Mesenchymal stem cell (in vitro differentiated cells and primary cell): ENCODE results near the gene MGAT4A.
"Not testable (repeated sequence)": the region's sequence is repeated elsewhere in the genome, so short reads cannot be mapped to it uniquely, and the experiment has no call there.

ENCODE experiments used
- DNase-seq: peaks from one replicate; pipeline ENCODE4 v3.0.0-alpha.2; 2013
- H2AFZ ChIP-seq: one replicate; pipeline ENCODE4 v1.6.1; 2013; ENCODE audit warnings: low read depth, mild to moderate bottlenecking, control low read depth, inconsistent platforms, low read length, moderate library complexity
- H2AK5ac ChIP-seq: 2 replicates; pipeline ENCODE4 v1.6.1; 2013; ENCODE audit warnings: low read length, moderate library complexity, mild to moderate bottlenecking, inconsistent platforms; ENCODE audit not compliant: severe bottlenecking
- H2BK120ac ChIP-seq: one replicate; pipeline ENCODE4 v1.6.1; 2013; ENCODE audit warnings: low read depth, mild to moderate bottlenecking, inconsistent platforms, low read length, moderate library complexity
- H2BK12ac ChIP-seq, 2 experiments: one replicate each; pipeline ENCODE4 v1.6.1; 2013; ENCODE audit warnings: inconsistent platforms in 2 of 2, low read length in 2 of 2, mild to moderate bottlenecking in 2 of 2, moderate library complexity in 2 of 2, control low read depth in 1 of 2
- H2BK15ac ChIP-seq: one replicate; pipeline ENCODE4 v1.6.1; 2013; ENCODE audit warnings: mild to moderate bottlenecking, low read depth, inconsistent platforms; ENCODE audit not compliant: poor library complexity, severe bottlenecking
- H2BK5ac ChIP-seq: 2 replicates; pipeline ENCODE4 v1.6.1; 2013; ENCODE audit warnings: low read depth, mild to moderate bottlenecking, low read length, control low read depth, inconsistent platforms; ENCODE audit not compliant: poor library complexity, severe bottlenecking
- H3K14ac ChIP-seq, 2 experiments: one replicate each; pipeline ENCODE4 v1.6.1; 2013; ENCODE audit warnings: inconsistent platforms in 2 of 2, low read length in 2 of 2, control low read depth in 1 of 2, mild to moderate bottlenecking in 1 of 2, moderate library complexity in 1 of 2
- H3K18ac ChIP-seq, 2 experiments: one replicate each; pipeline ENCODE4 v1.6.1; 2013; ENCODE audit warnings: inconsistent platforms in 2 of 2, low read length in 2 of 2, control low read depth in 1 of 2, low read depth in 1 of 2, mild to moderate bottlenecking in 1 of 2
- H3K23ac ChIP-seq, 2 experiments: one replicate each; pipeline ENCODE4 v1.6.1; 2013; ENCODE audit warnings: inconsistent platforms in 2 of 2, low read length in 2 of 2, mild to moderate bottlenecking in 2 of 2, moderate library complexity in 2 of 2, control low read depth in 1 of 2
- H3K27ac ChIP-seq: 2 replicates; pipeline ENCODE4 v1.5.1; 2013; ENCODE audit warnings: mild to moderate bottlenecking, moderate library complexity, low read length, control low read depth, inconsistent platforms; ENCODE audit not compliant: poor library complexity, severe bottlenecking
- H3K27me3 ChIP-seq, 2 experiments: 2 replicates each; pipeline versions ENCODE4 v1.6.1 to v1.7.0; 2013; ENCODE audit warnings: low read length in 2 of 2, mild to moderate bottlenecking in 2 of 2, moderate library complexity in 2 of 2, control low read depth in 1 of 2, inconsistent platforms in 1 of 2; ENCODE audit not compliant: control insufficient read depth in 1 of 2, insufficient read depth in 1 of 2
- H3K36me3 ChIP-seq, 2 experiments: 2 replicates each; pipeline versions ENCODE4 v1.6.1 to v1.7.0; 2013; ENCODE audit warnings: low read length in 2 of 2, control low read depth in 1 of 2, inconsistent platforms in 1 of 2, low read depth in 1 of 2, mild to moderate bottlenecking in 1 of 2; ENCODE audit not compliant: insufficient read depth in 2 of 2, control insufficient read depth in 1 of 2
- H3K4ac ChIP-seq, 2 experiments: one replicate each; pipeline ENCODE4 v1.6.1; 2013; ENCODE audit warnings: inconsistent platforms in 2 of 2, low read length in 2 of 2, mild to moderate bottlenecking in 2 of 2, moderate library complexity in 2 of 2, control low read depth in 1 of 2, low read depth in 1 of 2
- H3K4me1 ChIP-seq: 2 replicates; pipeline ENCODE4 v1.6.1; 2013; ENCODE audit warnings: low read depth, low read length, control low read depth; ENCODE audit not compliant: control insufficient read depth, insufficient read depth
- H3K4me2 ChIP-seq: 2 replicates; pipeline ENCODE4 v1.6.1; 2013; ENCODE audit warnings: low read length, mild to moderate bottlenecking, inconsistent platforms; ENCODE audit not compliant: poor library complexity, severe bottlenecking
- H3K4me3 ChIP-seq, 2 experiments: 2 replicates each; pipeline versions ENCODE4 v1.5.1 to v1.7.0; 2013; ENCODE audit warnings: low read length in 2 of 2, mild to moderate bottlenecking in 2 of 2, control low read depth in 1 of 2, low read depth in 1 of 2; ENCODE audit not compliant: insufficient read depth in 1 of 2
- H3K79me1 ChIP-seq: replicated peaks from 2 replicates; pipeline ENCODE4 v1.6.1; 2013; ENCODE audit warnings: mild to moderate bottlenecking, control low read depth, low read length, inconsistent platforms; ENCODE audit not compliant: poor library complexity, severe bottlenecking
- H3K9ac ChIP-seq: 2 replicates; pipeline ENCODE4 v1.7.0; 2013; ENCODE audit warnings: mild to moderate bottlenecking, low read length, moderate library complexity
- H3K9me3 ChIP-seq: 2 replicates; pipeline ENCODE4 v1.7.0; 2013; ENCODE audit warnings: mild to moderate bottlenecking, low read length; ENCODE audit not compliant: control insufficient read depth
- H4K8ac ChIP-seq: one replicate; pipeline ENCODE4 v1.6.1; 2013; ENCODE audit warnings: inconsistent platforms, mild to moderate bottlenecking, low read length, moderate library complexity
- H4K91ac ChIP-seq: one replicate; pipeline ENCODE4 v1.6.1; 2013; ENCODE audit warnings: mild to moderate bottlenecking, low read length, inconsistent platforms
- WGBS: methylation state at CpG from one replicate; pipeline ENCODE4 v1.1.7; 2013; ENCODE audit warnings: mixed read lengths; 5-methylcytosine and 5-hydroxymethylcytosine counted together

MGAT4A gene

DNA sequence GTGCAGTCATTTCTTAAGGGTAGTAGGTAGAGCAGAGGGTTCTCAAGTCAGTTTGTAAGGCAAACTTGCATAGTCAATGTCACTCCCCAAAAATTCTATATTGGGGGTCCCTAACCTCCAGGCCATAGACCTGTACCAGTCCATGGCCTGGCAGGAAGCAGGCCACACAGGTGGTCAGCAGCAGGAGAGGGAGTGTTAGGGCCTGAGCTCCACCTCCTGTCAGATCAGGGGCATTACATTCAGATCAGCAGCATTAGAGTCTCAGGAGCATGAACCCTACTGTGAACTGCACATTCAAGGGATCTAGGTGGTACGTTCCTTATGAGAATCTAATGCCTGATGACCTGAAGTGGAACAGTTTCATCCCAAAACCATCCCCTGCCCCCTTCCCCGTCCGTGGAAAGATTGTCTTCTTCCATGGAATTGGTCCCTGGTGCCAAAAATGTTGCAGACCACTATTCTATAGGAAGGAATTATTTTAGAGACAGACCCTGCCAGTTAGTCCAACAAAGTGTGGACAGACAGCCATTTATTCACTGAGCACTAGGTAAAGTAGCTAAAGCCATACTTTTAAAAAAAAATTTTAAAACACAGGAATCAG, 129.3 kb downstream of the MGAT4A start:
- Histone ChIP-seq H3K4me1 (peaks cover 5% of the 10 kb centered on the region), H3K9me3 (no peaks in the 10 kb centered on the region), H3K14ac (no peak overlapping the region), H3K27ac (no peak overlapping the region), H2BK15ac (no peak overlapping the region), H3K4me3 (no peak overlapping the region), H4K8ac (peak overlapping the region; percentile 54), H3K4me2 (no peak overlapping the region), H3K23ac (no peak overlapping the region), H2AK5ac (no peak overlapping the region), H2BK120ac (no peak overlapping the region), H3K79me1 (peaks cover 21% of the 10 kb centered on the region), H3K36me3 (peaks cover 16 to 60% of the 10 kb centered on the region in 2 experiments), H2AFZ (no peak overlapping the region), H2BK12ac (no peak overlapping the region), H3K9ac (no peak overlapping the region), H4K91ac (no peak overlapping the region), H3K4ac (no peak overlapping the region), H3K27me3 (no peaks in the 10 kb centered on the region), H3K18ac (no peak overlapping the region), H2BK5ac (no peak overlapping the region)
- peak; percentile 59 for DNase-seq
- WGBS = 87% methylated on average over 3 of the region's 3 CpGs

DNA sequence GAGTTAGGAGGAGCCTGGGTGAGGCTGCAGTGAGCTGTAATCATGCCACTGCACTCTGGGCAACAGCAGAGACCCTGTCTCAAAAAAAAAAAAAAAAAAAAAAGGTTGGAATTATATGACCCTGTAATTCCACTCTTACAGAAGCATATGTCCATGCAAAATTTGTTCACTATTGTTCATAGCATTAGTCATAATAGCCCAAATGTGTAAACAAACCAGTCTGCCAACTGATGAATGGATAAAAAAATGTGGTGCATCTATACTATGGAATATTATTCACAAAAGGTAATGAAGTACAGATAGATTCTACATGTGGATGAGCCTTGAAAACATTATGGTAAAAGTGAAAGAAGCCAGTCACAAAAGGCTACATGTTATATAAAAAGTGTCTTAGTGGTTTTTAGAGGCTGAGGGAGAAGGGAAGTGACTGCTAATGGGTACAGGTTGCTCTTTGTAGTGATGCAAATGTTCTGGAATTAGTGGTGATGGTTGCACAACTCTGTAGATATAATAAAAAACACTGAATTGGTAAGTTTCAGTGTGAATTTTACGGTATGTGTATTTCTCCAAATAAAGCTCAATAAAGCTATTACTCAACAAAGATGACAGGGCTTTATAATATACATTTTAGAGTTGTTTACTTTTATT, 132.0 kb downstream of the MGAT4A start:
- H3K27ac ChIP-seq = no peak overlapping the region
- H3K27me3 ChIP-seq = no peaks in the 10 kb centered on the region
- no peak overlapping the region for H3K9ac ChIP-seq
- H3K4ac ChIP-seq = no peak overlapping the region
- no peak overlapping the region for H2BK5ac ChIP-seq
- no peak overlapping the region for H2BK12ac ChIP-seq
- H3K4me2 ChIP-seq = no peak overlapping the region
- H3K79me1 ChIP-seq = peaks cover 6% of the 10 kb centered on the region
- H3K14ac ChIP-seq = no peak overlapping the region
- H4K91ac ChIP-seq = no peak overlapping the region
- no peak overlapping the region for H3K18ac ChIP-seq
- no peak overlapping the region for H2AFZ ChIP-seq
- H3K9me3 ChIP-seq = no peaks in the 10 kb centered on the region
- H3K4me3 ChIP-seq = no peak overlapping the region
- H4K8ac ChIP-seq = no peak overlapping the region
- H2AK5ac ChIP-seq = no peak overlapping the region
- H3K23ac ChIP-seq = no peak overlapping the region
- WGBS = no CpG with 5 or more reads among the region's 1 CpG
- peaks cover 16 to 65% of the 10 kb centered on the region in 2 experiments for H3K36me3 ChIP-seq
- DNase-seq = peak; percentile 7
- H3K4me1 ChIP-seq = no peaks in the 10 kb centered on the region
- no peak overlapping the region for H2BK15ac ChIP-seq
- H2BK120ac ChIP-seq = no peak overlapping the region

DNA sequence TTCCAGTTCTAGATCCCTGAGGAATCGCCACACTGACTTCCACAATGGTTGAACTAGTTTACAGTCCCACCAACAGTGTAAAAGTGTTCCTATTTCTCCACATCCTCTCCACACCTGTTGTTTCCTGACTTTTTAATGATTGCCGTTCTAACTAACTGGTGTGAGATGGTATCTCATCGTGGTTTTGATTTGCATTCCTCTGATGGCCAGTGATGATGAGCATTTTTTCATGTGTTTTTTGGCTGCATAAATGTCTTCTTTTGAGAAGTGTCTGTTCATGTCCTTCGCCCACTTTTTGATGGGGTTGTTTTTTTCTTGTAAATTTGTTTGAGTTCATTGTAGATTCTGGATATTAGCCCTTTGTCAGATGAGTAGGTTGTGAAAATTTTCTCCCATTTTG, 136.3 kb downstream of the MGAT4A start:
- not testable (repeated sequence) for H2BK5ac ChIP-seq, H2BK120ac ChIP-seq, DNase-seq, H3K23ac ChIP-seq, H3K27me3 ChIP-seq, H3K18ac ChIP-seq, H2BK15ac ChIP-seq, H3K9me3 ChIP-seq, H3K79me1 ChIP-seq, H2BK12ac ChIP-seq, H3K4me2 ChIP-seq, H2AK5ac ChIP-seq, H3K14ac ChIP-seq, H3K4ac ChIP-seq, H2AFZ ChIP-seq, H3K4me1 ChIP-seq, H3K4me3 ChIP-seq, H4K8ac ChIP-seq, H3K9ac ChIP-seq, H3K27ac ChIP-seq, H4K91ac ChIP-seq
- peaks cover 10 to 50% of the 10 kb centered on the region in 2 experiments for H3K36me3 ChIP-seq
- 100% methylated on average over 1 of the region's 4 CpGs for WGBS

DNA sequence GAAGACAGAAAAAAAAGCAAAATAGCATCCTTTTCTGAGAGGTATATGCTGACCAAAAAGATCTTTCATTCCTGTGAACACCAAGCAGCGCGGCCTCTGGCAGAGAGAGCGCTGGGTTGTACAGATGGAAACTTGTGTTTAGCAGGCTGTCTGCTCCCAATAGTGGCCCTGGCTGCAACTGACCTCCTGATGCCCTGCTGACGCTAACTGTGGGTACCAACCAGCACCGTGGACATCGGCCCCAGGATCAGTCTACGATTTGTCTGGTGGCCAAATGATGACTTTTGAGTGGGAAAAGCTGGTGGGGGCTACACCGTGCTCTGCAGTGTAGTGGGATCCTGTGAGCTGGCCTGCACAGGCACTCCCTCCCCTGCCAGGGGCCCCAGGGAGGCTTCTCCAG, 138.4 kb downstream of the MGAT4A start:
- WGBS = 96% methylated on average over 8 of the region's 8 CpGs
- Histone ChIP-seq H3K36me3 (peaks cover 9 to 38% of the 10 kb centered on the region in 2 experiments), H3K4me1 (no peaks in the 10 kb centered on the region), H3K79me1 (no peaks in the 10 kb centered on the region), H2BK12ac (no peak overlapping the region), H4K8ac (no peak overlapping the region), H3K4me2 (no peak overlapping the region), H3K9me3 (no peaks in the 10 kb centered on the region), H3K14ac (no peak overlapping the region), H2BK5ac (no peak overlapping the region), H2BK15ac (no peak overlapping the region), H2BK120ac (no peak overlapping the region), H2AK5ac (no peak overlapping the region), H3K9ac (no peak overlapping the region), H3K18ac (peak overlapping the region in 1 of 2 experiments; percentile 30), H3K4me3 (no peak overlapping the region), H3K27me3 (no peaks in the 10 kb centered on the region), H2AFZ (no peak overlapping the region), H4K91ac (no peak overlapping the region), H3K27ac (no peak overlapping the region), H3K4ac (no peak overlapping the region), H3K23ac (no peak overlapping the region)
- no peak for DNase-seq
